WTC11 (cell line): ENCODE data around the gene SLC8A1. TPM values are rescaled to one million over a fixed set of nuclear protein-coding genes. Genes with fewer than 3 reads are reported as not detected.

Experiments used
- ATAC-seq: fragments of 200-7000 bp; cut with Tn5 transposase; 2 replicates; pipeline ENCODE4 v1.10.0; 2021; ENCODE audit warnings: mild to moderate bottlenecking, moderate library complexity
- CTCF ChIA-PET: fragments of 300-600 bp; sonication (Branson Sonifier 250); formaldehyde crosslinking; loops from one replicate; lab custom pipeline; 2021; ENCODE audit warnings: antibody characterized with exemption; lab: Charles Lee
- POLR2A ChIA-PET: fragments of 350-600 bp; sonication (Branson Sonifier 250); formaldehyde crosslinking; loops from one replicate; lab custom pipeline; 2021; ENCODE audit warnings: antibody characterized with exemption; lab: Charles Lee
- DNase-seq: peaks from one replicate; pipeline ENCODE4 v3.0.0; 2021; ENCODE audit warnings: low spot score
- H3K27ac Mint-ChIP-seq: 2 replicates; pipeline ENCODE4 v1.8.0; 2021; ENCODE audit warnings: mixed read lengths
- H3K27me3 Mint-ChIP-seq: 2 replicates; pipeline ENCODE4 v1.8.0; 2021; ENCODE audit warnings: low read depth, mild to moderate bottlenecking, moderate library complexity, mixed read lengths
- H3K36me3 Mint-ChIP-seq: 2 replicates; pipeline ENCODE4 v1.8.0; 2021; ENCODE audit warnings: mixed read lengths
- H3K4me1 Mint-ChIP-seq: 2 replicates; pipeline ENCODE4 v1.8.0; 2022; ENCODE audit warnings: mixed read lengths
- H3K4me3 Mint-ChIP-seq: 2 replicates; pipeline ENCODE4 v1.8.0; 2021; ENCODE audit warnings: mild to moderate bottlenecking, moderate library complexity, mixed read lengths
- H3K9me3 Mint-ChIP-seq: 2 replicates; pipeline ENCODE4 v1.8.0; 2021; ENCODE audit warnings: mixed read lengths
- CREM ChIP-seq: sonication (generic); formaldehyde crosslinking; IDR thresholded peaks from 2 replicates; pipeline ENCODE4 v1.8.1; 2022; ENCODE audit warnings: mild to moderate bottlenecking, missing genetic modification reagents, moderate library complexity
- JUN ChIP-seq: sonication (generic); formaldehyde crosslinking; IDR thresholded peaks from 2 replicates; pipeline ENCODE4 v1.8.0; 2023; ENCODE audit warnings: mild to moderate bottlenecking, missing genetic modification reagents
- RORB ChIP-seq: fragments of 250-450 bp; sonication (Bioruptor Pico); IDR thresholded peaks from 2 replicates; pipeline ENCODE4 v1.9.0; 2021; ENCODE audit warnings: mild to moderate bottlenecking
- TCF7 ChIP-seq: sonication (generic); formaldehyde crosslinking; IDR thresholded peaks from 2 replicates; pipeline ENCODE4 v1.8.0; 2022; ENCODE audit warnings: mild to moderate bottlenecking, low read depth, missing genetic modification reagents, moderate library complexity
- TEAD4 ChIP-seq: sonication (generic); formaldehyde crosslinking; IDR thresholded peaks from 2 replicates; pipeline ENCODE4 v1.8.0; 2022; ENCODE audit warnings: mild to moderate bottlenecking, missing genetic modification reagents
- TP53 ChIP-seq: sonication (generic); formaldehyde crosslinking; IDR thresholded peaks from 2 replicates; pipeline ENCODE4 v1.8.1; 2023; ENCODE audit warnings: mild to moderate bottlenecking, missing genetic modification reagents
- ZBTB21 ChIP-seq: sonication (generic); formaldehyde crosslinking; IDR thresholded peaks from 2 replicates; pipeline ENCODE4 v1.8.1; 2023; ENCODE audit warnings: mild to moderate bottlenecking, missing genetic modification reagents, borderline replicate concordance
- ZNF219 ChIP-seq: sonication (generic); formaldehyde crosslinking; IDR thresholded peaks from 2 replicates; pipeline ENCODE4 v1.8.0; 2023; ENCODE audit warnings: missing genetic modification reagents, mild to moderate bottlenecking, borderline replicate concordance
- ZNF263 ChIP-seq: sonication (generic); formaldehyde crosslinking; IDR thresholded peaks from 2 replicates; pipeline ENCODE4 v1.8.1; 2022; ENCODE audit warnings: low read depth, mild to moderate bottlenecking, moderate library complexity, missing genetic modification reagents
- ZNF423 ChIP-seq: fragments of 250-450 bp; sonication (Bioruptor Pico); IDR thresholded peaks from 2 replicates; pipeline ENCODE4 v2.1.2; 2022; ENCODE audit warnings: mild to moderate bottlenecking, moderate library complexity
- total RNA-seq: library from RNA; stranded (reverse); gene quantifications from 3 replicates; pipeline ENCODE4 v1.2.3, GENCODE V29; 2021
- TF ChIP-seq, protein P1 (sequence below): sonication (generic); formaldehyde crosslinking; IDR thresholded peaks from 2 replicates; pipeline ENCODE4 v1.8.1; 2022; ENCODE audit warnings: mild to moderate bottlenecking, moderate library complexity, missing genetic modification reagents
- TF ChIP-seq, protein P2 (sequence below): fragments of 250-450 bp; sonication (Bioruptor Pico); conservative IDR thresholded peaks from 2 replicates; pipeline ENCODE4 v1.9.0; 2021; ENCODE audit warnings: mild to moderate bottlenecking
- TF ChIP-seq, protein P3 (sequence below): sonication (generic); formaldehyde crosslinking; IDR thresholded peaks from 2 replicates; pipeline ENCODE4 v1.8.1; 2022; ENCODE audit warnings: missing genetic modification reagents, borderline replicate concordance
- TF ChIP-seq, protein P4 (sequence below): sonication (generic); formaldehyde crosslinking; IDR thresholded peaks from 2 replicates; pipeline ENCODE4 v1.8.1; 2023; ENCODE audit warnings: mild to moderate bottlenecking, missing genetic modification reagents
- TF ChIP-seq, protein P5 (sequence below): sonication (generic); formaldehyde crosslinking; IDR thresholded peaks from 2 replicates; pipeline ENCODE4 v1.8.0; 2022; ENCODE audit warnings: mild to moderate bottlenecking, missing genetic modification reagents
- TF ChIP-seq, protein P6 (sequence below): fragments of 250-450 bp; sonication (Bioruptor Pico); IDR thresholded peaks from 2 replicates; pipeline ENCODE4 v1.9.0; 2021; ENCODE audit warnings: mild to moderate bottlenecking
- TF ChIP-seq, protein P7 (sequence below): sonication (generic); formaldehyde crosslinking; conservative IDR thresholded peaks from 2 replicates; pipeline ENCODE4 v1.8.1; 2022; ENCODE audit warnings: mild to moderate bottlenecking, missing genetic modification reagents
- TF ChIP-seq, protein P8 (sequence below): fragments of 250-450 bp; sonication (Bioruptor Pico); IDR thresholded peaks from 2 replicates; pipeline ENCODE4 v1.9.0; 2021; ENCODE audit warnings: moderate library complexity, mild to moderate bottlenecking, inconsistent platforms, borderline replicate concordance
- TF ChIP-seq, protein P9 (sequence below): sonication (generic); formaldehyde crosslinking; IDR thresholded peaks from 2 replicates; pipeline ENCODE4 v1.8.1; 2023; ENCODE audit warnings: mild to moderate bottlenecking, missing genetic modification reagents, moderate library complexity

Gene SLC8A1
- total RNA-seq, 1 experiment from 2014 or later, result 2.6 TPM

DNA sequence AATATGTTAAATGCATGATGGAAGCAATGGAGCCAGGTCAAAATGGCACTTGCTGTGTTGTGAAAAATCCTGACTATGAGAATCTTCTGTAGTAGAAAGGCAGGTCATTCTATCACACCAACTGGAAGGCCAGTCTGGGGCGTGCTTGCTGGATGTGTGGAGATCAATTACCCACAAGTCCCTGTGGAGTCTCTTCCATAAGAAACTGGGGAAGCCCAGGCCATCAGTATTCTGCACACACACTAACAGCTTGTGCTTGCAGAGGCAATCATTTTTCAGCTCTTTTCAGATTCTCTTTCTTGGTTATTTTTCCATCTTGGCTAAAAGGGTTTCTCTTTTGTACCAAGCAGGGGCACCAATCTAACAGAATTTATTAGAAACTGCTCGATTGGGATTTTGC lies 190.8 kb downstream of the SLC8A1 start:
- H3K4me1 Mint-ChIP-seq, result peaks cover 27% of the 10 kb centered on the region
- H3K36me3 Mint-ChIP-seq, result no peaks in the 10 kb centered on the region
- H3K4me3 Mint-ChIP-seq, result no peak overlapping the region
- ATAC-seq, result no peak
- TF ChIP-seq JUN, result no peak
- TF ChIP-seq ZNF423 (CRISPR knock-in tag), result no peak
- TF ChIP-seq TCF7 (CRISPR knock-in tag), result no peak
- TF ChIP-seq, protein P1, sequence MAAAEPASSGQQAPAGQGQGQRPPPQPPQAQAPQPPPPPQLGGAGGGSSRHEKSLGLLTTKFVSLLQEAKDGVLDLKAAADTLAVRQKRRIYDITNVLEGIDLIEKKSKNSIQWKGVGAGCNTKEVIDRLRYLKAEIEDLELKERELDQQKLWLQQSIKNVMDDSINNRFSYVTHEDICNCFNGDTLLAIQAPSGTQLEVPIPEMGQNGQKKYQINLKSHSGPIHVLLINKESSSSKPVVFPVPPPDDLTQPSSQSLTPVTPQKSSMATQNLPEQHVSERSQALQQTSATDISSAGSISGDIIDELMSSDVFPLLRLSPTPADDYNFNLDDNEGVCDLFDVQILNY (CRISPR knock-in tag), result no peak
- H3K27ac Mint-ChIP-seq, result no peak overlapping the region
- DNase-seq, result no peak
- H3K27me3 Mint-ChIP-seq, result no peaks in the 10 kb centered on the region
- ChIA-PET POLR2A (no interaction called here), CTCF (no interaction called here)
- H3K9me3 Mint-ChIP-seq, result no peaks in the 10 kb centered on the region

DNA sequence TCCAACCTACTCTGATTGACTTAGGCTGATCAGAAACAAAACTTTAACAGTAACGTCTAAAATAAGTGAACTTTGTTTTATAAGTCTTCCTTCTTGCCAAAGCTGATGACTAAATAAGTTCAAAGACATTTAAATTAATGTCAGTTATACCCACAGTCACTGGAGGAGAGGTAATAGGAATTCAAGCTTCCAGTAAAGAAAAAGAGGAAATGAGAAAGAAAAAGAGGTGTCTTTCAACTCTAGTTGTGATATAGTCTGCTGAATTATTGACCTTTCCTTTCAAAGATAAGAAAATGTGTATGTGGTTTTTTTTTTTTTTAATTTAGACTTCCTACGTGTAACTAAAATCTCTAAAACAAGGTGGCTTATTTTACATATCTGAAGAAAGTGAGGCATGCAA lies 191.5 kb downstream of the SLC8A1 start:
- ATAC-seq (no peak), DNase-seq (no peak)
- Mint-ChIP-seq H3K36me3 (no peaks in the 10 kb centered on the region), H3K9me3 (no peaks in the 10 kb centered on the region), H3K4me3 (no peak overlapping the region), H3K27me3 (no peaks in the 10 kb centered on the region), H3K27ac (no peak overlapping the region), H3K4me1 (peaks cover 33% of the 10 kb centered on the region)
- TF ChIP-seq CREM (no peak), ZNF219 (CRISPR knock-in tag) (no peak)
- TF ChIP-seq, protein P2, sequence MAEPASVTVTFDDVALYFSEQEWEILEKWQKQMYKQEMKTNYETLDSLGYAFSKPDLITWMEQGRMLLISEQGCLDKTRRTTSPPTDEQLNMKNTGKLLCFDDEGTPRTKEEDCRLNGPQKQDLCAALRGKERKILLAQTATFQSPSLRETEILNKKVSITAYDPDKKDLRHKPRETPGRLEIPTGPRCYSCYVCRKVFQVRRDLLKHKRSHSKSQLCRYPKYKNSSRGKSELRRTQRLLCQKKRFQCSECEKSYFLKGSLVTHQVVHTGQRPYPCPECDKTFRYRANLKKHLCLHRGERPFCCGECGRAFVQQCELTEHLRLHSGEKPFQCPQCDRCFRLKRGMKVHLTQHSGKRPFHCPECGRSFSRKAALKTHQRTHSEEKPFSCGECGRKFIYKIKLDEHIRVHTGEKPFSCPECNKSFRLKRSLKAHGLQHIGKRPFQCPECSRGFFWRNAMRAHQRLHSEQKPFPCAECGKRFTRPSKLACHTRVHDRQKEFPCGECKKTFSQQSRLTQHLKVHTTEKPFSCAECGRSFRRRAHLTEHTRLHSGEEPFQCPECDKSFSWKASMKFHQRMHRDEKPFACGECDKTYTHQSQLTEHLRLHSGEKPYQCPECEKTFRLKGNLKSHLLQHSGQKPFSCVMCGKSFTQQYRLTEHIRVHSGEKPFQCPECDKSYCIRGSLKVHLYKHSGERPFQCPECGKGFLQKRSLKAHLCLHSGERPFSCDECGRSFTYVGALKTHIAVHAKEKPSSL, result no peak
- TF ChIP-seq, protein P3, sequence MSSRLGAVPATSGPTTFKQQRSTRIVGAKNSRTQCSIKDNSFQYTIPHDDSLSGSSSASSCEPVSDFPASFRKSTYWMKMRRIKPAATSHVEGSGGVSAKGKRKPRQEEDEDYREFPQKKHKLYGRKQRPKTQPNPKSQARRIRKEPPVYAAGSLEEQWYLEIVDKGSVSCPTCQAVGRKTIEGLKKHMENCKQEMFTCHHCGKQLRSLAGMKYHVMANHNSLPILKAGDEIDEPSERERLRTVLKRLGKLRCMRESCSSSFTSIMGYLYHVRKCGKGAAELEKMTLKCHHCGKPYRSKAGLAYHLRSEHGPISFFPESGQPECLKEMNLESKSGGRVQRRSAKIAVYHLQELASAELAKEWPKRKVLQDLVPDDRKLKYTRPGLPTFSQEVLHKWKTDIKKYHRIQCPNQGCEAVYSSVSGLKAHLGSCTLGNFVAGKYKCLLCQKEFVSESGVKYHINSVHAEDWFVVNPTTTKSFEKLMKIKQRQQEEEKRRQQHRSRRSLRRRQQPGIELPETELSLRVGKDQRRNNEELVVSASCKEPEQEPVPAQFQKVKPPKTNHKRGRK (CRISPR knock-in tag), result no peak
- TF ChIP-seq, protein P4, sequence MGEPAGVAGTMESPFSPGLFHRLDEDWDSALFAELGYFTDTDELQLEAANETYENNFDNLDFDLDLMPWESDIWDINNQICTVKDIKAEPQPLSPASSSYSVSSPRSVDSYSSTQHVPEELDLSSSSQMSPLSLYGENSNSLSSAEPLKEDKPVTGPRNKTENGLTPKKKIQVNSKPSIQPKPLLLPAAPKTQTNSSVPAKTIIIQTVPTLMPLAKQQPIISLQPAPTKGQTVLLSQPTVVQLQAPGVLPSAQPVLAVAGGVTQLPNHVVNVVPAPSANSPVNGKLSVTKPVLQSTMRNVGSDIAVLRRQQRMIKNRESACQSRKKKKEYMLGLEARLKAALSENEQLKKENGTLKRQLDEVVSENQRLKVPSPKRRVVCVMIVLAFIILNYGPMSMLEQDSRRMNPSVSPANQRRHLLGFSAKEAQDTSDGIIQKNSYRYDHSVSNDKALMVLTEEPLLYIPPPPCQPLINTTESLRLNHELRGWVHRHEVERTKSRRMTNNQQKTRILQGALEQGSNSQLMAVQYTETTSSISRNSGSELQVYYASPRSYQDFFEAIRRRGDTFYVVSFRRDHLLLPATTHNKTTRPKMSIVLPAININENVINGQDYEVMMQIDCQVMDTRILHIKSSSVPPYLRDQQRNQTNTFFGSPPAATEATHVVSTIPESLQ (CRISPR knock-in tag), result no peak
- TF ChIP-seq, protein P5, sequence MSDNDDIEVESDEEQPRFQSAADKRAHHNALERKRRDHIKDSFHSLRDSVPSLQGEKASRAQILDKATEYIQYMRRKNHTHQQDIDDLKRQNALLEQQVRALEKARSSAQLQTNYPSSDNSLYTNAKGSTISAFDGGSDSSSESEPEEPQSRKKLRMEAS, result no peak
- TF ChIP-seq, protein P6, sequence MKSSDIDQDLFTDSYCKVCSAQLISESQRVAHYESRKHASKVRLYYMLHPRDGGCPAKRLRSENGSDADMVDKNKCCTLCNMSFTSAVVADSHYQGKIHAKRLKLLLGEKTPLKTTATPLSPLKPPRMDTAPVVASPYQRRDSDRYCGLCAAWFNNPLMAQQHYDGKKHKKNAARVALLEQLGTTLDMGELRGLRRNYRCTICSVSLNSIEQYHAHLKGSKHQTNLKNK, result no peak
- TF ChIP-seq, protein P7, sequence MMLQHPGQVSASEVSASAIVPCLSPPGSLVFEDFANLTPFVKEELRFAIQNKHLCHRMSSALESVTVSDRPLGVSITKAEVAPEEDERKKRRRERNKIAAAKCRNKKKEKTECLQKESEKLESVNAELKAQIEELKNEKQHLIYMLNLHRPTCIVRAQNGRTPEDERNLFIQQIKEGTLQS (CRISPR knock-in tag), result no peak
- POLR2A ChIA-PET, result no interaction called here
- CTCF ChIA-PET, result no interaction called here

DNA sequence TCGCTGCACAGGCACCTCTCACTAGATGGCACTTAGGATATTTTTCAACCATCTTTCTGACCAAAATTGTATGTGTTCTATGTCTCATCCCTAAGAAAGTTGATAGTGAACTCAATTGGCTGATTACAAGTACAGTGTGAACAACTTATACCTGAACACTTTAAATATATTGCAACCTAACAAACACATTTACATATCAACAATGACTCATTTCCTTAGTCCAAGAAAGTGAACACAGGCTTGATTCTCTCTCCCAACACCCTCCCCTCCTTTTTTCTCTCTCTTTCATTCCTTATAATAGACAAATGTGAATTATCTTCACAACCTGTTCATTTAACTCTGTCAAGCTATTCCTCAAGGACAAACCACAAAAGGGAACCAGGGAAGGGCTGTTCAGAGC lies 192.0 kb downstream of the SLC8A1 start:
- ATAC-seq, result no peak
- TF ChIP-seq, protein P8, sequence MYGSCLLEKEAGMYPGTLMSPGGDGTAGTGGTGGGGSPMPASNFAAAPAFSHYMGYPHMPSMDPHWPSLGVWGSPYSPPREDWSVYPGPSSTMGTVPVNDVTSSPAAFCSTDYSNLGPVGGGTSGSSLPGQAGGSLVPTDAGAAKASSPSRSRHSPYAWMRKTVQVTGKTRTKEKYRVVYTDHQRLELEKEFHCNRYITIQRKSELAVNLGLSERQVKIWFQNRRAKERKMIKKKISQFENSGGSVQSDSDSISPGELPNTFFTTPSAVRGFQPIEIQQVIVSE (CRISPR knock-in tag), result no peak
- TF ChIP-seq, protein P5, result no peak
- TF ChIP-seq RORB (CRISPR knock-in tag), result no peak
- TF ChIP-seq, protein P6, result no peak
- TF ChIP-seq, protein P9, sequence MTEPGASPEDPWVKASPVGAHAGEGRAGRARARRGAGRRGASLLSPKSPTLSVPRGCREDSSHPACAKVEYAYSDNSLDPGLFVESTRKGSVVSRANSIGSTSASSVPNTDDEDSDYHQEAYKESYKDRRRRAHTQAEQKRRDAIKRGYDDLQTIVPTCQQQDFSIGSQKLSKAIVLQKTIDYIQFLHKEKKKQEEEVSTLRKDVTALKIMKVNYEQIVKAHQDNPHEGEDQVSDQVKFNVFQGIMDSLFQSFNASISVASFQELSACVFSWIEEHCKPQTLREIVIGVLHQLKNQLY, result no peak
- no peak for TF ChIP-seq ZNF263 (CRISPR knock-in tag)
- TF ChIP-seq, protein P2, result no peak
- no peak for TF ChIP-seq ZBTB21
- no peak for TF ChIP-seq JUN
- TF ChIP-seq TP53 (CRISPR knock-in tag), result no peak
- TF ChIP-seq TEAD4 (CRISPR knock-in tag), result no peak

More for the DNA sequence above, 192.0 kb downstream of the SLC8A1 start:
- Mint-ChIP-seq H3K4me3 (no peak overlapping the region), H3K4me1 (peaks cover 36% of the 10 kb centered on the region), H3K27ac (no peak overlapping the region), H3K27me3 (no peaks in the 10 kb centered on the region), H3K36me3 (no peaks in the 10 kb centered on the region), H3K9me3 (no peaks in the 10 kb centered on the region)
- ChIA-PET POLR2A (no interaction called here), CTCF (no interaction called here)
- DNase-seq, result no peak
